ENCODE measurements around the gene TMTC1. TPM values are rescaled to one million over a fixed set of nuclear protein-coding genes. Genes with fewer than 3 reads are reported as not detected.

The TMTC1 gene
- total RNA-seq: 90.8 and 114 TPM in 2 replicates

DNA sequence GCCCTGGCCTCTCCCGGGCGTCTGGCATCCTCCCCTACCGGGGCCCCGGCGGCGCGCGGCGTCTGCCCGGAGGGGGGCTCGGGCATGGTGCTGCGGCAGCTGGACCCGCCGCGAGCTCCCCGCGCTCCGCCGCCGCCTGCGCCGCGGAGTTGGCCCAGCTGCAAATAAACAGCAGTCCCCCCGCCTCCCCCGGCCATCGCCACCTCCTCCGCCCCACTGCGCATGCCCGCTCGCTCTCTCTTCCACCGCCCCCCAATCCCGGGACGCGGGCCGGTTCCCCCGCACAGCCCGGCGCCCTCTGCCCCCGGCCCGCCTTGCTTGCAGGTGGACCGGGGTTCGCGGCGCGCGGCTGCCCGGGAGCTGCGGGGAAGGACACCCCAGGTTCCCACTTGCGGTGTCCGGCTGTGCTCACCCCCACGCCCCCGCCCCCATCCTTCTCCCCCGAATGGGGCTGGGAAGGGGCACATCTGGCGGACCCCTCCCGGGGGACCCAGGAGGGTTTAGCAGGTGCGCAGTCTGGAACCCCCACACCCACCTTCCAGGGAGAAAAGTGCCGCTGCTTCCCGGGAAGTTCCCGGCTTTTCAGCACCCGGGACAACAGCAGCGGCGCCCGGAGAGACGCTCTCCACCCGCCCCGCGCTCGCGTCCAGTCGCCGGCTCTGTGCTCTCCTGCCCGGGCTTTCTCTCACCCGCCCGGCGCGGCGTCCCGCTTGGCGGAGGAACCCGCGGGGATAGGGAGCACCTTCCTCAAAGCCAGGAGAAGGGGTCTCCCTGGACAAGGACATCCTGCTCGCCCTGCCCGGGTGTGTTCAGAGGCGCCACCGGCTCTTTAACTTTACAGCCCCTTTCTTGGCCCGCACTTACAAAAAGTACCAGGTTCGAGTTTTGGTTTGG is at the start of gene TMTC1:
Gene TMTC1 (minus strand): TSS at position 170 of the 894 bp plus-strand sequence. CDS start 191 bp downstream, outside the sequence.

DNA sequence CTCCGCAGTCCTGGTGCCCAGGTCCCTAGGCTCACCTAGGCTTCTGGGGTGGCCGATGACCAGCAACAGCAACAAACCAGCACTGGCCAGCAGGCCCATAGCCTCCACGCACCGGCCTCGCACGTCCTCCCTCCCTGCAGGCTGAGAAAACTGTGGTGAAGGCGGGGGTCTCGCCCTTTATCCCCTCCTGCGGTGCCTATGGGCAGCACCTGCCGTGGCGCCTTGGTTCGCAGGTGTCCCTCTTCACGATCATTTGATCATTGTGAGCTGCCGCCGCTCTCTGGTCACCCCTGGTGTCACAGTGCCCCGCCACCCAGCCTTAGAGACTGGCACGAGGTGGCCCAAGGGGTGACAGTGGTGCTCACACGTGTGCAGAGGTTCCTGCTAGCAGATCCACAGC is 286.2 kb downstream of the TMTC1 start, which contains the start of gene OVCH1:
Gene OVCH1 (minus strand): TSS at position 99 of the 400 bp plus-strand sequence. CDS start 0 bp downstream, at position 99.

Measured in cardiac atrium fibroblast (primary cell).